Limb (tissue), 2 donors: ENCODE results near the gene CHEK1.

Experiments used
- DNase-seq, 2 donors: peaks; one replicate each; pipeline ENCODE4 v3.0.0-alpha.2; 2016; ENCODE audit errors: extremely low spot score in 2 of 2

CHEK1 gene

DNA sequence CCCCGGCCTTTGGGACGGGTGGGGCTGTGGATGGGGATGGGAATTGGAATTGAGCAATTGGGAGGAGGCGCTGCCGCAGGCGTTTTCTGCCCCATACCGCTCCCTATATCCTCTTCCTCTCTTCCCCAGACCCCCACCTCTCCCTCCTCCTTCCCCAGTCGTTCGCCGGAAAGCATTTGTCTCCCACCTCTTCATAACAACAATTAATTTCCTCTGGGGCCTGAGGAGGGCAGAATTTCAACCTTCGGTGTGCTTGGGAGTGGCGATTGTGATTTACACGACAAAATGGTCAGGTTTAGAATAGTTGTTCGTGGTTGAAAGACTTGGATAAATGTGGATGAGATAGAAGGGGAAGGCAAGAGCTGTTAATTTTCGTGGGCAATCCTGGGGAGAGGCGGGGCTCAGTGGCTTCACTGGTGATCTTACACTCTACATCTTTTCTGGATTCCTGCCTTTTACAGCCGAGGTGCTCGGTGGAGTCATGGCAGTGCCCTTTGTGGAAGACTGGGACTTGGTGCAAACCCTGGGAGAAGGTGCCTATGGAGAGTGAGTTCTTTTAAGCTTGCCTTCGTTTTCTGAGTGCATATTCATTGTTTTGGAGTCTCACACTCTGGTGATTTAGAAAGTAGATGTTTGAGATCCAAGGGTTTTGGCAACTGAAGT is 1.5 kb downstream of the CHEK1 start:
- DNase-seq, result peak in 1 of 2 donors; percentile 50

DNA sequence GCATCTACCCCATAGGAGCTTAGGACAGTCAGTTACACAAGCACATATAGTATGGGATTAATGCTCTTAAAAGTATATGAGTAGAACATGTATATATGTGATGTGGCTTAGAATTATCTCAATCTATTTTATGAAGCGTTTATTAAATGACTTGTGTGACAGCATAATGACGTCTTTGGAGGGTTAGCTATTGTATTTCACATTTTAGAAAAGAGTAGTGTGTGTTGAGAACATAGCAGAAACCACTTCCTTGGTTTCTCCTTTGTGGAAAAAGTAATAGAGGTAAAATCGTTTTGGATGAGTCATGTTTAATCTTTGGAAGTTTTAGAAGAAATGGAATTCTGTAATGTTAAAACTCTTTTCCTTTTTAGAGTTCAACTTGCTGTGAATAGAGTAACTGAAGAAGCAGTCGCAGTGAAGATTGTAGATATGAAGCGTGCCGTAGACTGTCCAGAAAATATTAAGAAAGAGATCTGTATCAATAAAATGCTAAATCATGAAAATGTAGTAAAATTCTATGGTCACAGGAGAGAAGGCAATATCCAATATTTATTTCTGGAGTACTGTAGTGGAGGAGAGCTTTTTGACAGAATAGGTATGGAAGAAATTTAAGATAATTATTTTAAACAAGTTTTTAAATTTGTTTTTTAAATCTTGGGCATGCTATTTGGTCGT is 2.4 kb downstream of the CHEK1 start:
- no peak for DNase-seq

DNA sequence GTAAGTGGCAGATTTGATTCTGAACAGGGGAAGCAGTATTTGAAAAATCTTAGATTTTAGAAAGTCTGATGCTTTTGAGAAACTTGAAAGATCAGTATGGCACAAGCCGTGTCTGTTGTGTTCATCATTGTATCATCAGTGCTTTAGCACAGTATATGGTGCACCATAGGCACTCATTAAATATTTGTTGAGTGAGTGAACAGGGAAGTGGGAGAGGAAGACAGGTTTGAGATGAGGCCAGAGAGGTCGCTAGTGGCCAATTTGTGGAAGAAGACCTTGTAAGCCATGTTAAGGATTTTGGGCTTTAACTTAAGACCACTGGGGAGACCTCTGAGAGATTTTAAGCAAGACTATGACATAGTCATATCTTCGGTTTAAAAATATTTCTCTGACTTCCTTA is 12.9 kb downstream of the CHEK1 start:
- DNase-seq, result no peak

DNA sequence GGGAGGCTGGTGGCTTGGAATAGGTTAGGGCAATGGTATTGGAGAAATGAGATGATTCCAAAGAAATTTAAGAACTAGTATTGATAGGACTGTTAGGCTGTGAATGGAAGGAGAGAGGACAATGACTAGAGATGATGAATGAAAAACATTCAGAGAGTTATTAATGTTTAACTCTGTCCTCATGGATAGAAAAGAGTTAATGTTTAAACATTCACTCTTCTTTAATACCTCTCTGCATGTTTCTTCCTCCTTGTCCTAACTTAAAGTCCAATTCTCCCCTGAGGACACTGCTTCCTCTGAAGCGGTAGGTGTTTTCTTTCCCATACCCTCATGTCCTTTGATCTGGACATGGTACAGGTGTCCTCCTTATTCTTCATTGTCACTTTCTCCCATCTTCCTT is 13.4 kb downstream of the CHEK1 start:
- DNase-seq, result no peak

DNA sequence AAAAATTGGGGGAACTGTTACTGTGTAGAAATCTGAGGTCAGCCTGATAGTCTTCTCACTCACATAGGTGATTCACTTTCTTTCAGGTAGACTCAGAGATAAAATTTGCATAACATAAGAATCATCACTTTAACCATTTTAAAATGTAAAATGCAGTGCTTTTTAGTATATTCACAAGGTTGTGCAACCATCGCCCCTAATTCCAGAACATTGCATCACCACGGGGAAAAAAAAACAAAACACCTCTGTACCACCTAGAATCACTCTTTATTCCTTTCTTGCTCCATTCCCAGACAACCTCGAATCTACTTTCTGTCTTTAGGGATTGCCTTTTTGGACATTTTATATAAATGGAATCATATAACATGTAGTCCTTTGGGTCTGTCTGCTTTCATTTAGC is 20.9 kb downstream of the CHEK1 start:
- no peak for DNase-seq

DNA sequence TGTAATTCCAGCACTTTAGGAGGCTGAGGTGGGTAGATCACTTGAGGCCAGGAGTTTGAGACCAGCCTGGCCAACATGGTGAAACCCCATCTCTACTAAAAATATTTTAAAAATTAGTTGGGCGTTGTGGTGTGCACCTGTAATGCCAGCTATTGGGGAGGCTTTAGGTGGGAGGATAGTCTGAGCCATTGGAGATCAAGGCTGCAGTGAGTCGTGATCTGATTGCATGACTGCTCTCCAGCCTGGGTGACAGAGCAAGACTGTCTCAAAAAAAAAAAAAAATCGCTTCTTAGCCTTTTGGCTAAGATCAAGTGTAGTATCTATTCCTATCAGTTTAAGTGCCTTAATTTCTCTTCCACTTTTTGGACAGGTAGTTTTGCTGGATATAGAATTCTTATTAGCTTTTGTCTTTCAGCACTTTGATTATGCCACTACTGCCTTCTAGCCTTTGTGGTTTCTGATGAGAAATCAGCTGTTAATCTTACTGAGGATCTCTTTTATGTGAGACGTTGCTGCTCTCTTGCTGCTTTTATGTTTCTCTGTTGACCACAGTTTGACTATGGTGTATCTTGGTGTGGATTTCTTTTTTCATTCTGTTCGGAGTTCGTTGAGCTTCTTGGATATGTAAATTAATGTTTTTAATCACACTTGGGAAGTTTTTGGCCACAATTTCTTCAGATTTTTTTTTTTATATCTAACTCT is 24.7 kb downstream of the CHEK1 start:
- DNase-seq, result no peak

DNA sequence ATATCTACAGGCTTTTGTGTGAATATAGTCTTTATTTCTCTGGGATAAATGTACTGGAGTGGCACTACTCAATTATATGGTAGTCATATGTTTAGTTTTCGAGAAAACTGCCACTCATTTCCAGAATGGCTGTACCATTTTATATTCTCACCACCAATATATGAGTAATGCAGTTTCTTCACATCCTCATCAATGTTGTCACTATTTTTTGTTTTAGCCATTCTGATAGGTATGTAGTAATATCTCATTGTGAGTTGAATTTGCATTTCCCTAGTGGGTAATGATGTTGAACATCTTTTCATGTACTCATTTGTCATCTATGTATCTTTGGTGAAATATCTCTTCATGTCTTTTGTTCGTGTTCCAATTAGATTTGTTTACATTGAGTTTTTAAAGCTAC is 37.7 kb downstream of the CHEK1 start:
- DNase-seq, result no peak

DNA sequence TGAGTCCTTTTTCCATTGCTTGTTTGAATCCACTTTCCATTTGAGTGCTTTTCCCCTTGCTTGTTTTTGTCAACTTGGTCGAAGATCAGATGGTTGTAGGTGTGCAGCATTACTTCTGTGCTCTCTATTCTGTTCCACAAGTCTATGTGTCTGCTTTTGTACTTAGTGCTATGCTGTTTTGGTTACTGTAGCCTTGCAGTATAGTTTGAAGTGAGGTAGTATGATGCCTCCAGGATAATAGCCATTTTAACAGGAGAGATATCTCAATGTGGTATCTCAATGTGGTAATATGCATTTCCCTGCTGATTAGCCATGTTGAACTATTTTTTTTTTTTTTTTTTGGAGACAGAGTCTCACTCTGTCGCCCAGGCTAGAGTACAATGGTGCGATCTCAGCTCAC is 38.9 kb downstream of the CHEK1 start:
- no peak for DNase-seq

DNA sequence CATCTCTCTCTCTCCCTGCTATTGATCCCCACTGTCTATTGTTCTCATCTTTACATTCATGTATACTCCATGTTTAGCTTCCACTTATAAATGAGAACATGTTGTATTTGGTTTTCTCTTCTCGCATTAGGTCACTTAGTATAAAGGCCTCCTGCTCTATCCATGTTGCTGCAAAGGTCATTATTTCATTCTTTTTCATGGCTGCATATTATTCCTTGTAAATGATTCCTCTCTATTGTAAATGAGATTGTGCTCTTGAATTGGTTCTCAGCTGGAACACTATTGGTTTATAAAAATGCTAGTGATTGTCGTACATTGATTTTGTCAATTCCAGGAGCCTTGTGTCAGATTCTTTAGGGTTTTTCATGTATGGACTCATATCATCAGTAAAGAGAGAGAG is 42.2 kb downstream of the CHEK1 start:
- no peak for DNase-seq

DNA sequence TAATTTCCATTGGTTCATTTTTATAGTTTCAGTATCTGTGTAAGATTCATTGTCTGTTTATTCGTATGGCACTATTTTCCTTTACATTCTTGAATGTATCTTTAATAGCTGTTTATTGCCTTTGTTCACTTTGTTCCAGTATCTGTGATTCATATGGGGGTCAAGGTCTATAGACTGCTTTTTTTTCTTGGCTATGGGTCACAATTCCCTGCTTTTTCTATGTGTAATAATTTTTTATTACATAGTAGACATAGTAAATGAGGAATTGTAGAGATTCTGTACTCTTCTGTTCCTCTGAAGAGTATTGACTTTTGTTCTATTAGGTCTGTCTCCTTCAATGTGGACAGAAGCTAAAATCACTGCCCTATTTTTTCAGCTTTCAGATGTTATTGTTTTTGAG is 45.2 kb downstream of the CHEK1 start:
- no peak for DNase-seq

DNA sequence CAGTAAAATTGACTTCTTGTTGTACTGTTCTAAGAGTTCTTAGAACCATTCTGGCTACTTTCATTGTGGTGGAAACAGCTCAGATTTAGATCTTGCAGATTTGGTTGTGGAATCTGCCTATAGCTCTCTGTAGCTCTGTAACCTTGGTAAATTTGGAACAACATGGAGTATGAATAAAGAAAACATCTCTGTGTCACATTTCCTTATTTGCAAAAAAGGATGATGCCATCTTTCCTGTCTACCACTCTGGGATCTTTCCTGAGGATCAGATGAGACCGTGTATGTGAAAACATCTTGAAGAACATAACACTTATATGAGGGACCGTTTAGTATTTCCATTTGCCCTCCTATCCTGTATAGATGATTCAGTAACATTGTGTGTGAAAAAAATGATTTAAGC is 46.6 kb downstream of the CHEK1 start:
- no peak for DNase-seq

DNA sequence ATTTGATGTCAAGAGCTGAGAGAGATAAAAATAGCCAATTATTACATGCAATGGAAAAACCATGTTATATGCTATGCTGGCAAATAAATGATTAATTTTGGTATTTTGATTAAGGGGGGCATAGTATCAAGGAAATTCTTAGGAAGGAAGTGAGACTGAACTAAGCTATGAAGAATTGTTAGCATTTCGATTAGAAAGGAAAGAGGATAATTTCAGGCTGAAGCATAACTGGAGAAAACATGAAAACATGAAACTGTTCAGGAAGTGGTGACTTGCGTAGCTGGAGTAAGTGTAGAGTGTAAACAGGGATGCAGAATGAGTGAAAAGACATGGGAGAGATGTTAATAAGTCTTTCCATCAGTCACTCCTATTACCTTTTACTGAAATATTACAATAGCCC is 49.2 kb downstream of the CHEK1 start:
- no peak for DNase-seq

DNA sequence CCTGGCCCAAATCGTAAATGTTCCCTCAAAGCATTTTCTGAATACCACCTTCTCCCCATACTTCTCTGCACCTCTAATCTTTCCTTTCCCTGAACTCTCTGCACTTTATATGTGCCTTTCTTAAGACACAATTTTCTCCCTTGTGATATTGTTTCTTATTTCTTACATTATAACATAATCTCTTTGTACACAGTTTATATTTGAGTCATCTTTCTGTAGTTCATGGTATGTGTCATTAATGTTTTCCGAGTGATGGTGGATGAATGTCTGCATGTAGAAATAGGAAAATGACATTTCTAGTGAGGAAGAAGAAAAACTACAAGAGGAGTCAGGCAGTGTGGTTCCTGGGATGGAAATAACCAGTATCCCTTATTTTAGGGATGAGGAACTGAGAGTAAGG is 50.2 kb downstream of the CHEK1 start:
- no peak for DNase-seq

DNA sequence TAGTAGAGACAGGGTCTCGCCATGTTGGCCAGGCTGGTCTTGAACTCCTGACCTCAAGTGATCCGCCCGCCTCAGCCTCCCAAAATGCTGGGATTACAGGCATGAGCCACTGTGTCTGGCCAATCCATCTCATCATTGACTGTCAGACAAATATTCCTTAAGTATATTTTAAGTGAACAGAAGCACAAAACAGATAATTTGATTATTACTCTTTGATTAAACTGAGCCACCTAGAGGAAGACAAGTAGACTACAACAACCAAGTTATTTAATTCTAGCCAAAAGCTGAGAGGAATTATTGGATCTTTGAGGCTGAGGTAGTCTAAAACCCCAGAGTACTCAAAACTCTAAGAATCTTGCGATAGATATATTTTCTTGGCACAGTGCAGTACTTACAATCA is 54.4 kb downstream of the CHEK1 start:
- no peak for DNase-seq

DNA sequence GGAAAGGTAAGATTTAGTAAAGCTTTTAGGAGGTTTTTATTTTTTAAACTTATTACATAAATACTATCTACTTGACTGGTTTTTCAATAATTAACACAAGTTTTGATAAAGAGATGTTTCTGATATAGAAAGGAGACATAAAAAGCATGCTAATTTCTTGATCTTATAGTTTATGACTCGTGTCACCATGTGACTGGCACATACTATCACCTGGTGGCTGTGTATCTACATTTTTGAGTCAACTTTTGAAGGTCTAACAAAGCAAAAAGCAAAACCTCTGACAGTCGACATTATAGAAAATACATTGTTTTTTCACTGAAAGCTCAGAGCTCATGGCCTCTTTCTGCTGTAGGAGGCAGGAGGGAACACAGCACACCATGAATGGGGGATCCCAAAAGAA is 54.9 kb downstream of the CHEK1 start:
- DNase-seq, result no peak

DNA sequence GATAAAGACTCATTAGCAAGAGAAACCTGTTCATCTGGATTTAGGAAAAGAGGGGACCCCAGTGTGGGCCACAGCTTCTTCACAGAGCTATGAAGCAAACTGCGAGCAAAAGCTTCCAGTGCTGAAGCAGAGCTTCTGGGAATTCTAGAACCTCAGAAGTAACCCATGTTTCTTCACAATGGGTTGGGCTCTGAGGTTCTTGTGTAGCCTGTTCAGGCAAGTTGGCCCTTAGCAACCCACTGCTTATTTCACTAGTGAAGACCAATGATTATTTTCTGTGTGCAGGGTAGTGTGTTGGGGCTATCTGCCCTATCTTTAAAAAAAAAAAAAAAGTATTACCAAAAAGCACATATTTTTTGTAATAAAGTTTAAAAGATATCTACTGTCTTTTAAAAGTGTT is 55.8 kb downstream of the CHEK1 start, which contains the start of gene ACRV1:
TSS of gene ACRV1 (minus strand) at position 101 of the 400 bp plus-strand sequence. CDS start at position 34, 67 bp downstream.
- no peak for DNase-seq

DNA sequence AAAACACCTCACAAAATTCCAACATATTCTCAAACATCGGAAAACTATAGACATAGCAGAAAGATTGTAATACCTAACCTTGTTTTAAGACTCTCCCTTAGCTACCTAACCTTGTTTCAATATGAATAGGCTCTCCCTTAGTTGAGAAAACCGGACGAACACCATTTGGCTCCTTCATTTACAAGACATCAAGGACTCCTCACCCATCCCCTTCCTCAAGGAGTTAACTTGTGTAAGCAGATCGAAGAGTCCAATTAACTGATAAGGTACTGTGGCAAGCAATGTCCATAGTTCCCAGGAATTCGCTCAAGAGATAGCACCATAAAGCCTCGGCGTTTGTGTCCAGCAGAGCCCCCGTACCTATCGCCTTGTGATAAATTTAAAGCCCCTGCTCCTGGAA is 60.3 kb downstream of the CHEK1 start:
- no peak for DNase-seq

DNA sequence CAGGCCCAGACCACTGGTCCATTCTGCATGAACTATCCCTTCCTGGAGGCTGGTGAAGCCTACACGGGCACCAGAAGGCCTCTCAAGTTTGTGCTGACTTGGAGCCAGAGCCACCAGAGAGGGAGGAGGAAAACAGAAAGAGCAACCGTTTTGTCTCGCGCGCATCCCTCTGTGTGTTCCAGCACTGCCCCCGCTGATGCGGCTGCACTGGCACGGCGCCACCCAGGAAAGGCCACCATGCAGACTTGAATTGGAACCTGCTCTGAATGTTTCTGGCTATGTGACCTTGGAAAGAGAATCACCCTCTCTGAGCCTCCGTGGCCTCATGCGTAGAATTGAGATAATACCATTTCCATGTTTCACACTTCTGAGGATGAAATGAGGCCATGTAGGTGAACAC is 63.1 kb downstream of the CHEK1 start:
- DNase-seq, result no peak

DNA sequence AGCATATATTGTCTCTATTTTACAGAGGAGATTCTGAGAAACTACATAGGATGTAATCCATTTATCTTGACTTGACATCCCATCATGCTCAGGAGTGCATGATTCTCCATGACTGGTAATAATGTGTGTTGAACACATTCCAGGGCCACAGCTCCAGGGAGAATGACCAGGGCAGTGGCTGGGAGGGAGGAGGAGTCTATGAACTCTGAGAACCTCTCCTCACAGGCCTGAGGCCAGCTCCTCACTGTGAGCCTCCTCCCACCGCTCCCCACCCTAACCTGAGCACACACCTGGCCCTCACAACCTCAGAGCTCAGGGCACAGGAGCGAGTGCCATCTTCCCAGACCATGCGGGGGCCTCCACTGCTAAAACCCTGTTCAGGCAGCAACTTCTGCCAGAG is 63.7 kb downstream of the CHEK1 start:
- DNase-seq, result no peak

DNA sequence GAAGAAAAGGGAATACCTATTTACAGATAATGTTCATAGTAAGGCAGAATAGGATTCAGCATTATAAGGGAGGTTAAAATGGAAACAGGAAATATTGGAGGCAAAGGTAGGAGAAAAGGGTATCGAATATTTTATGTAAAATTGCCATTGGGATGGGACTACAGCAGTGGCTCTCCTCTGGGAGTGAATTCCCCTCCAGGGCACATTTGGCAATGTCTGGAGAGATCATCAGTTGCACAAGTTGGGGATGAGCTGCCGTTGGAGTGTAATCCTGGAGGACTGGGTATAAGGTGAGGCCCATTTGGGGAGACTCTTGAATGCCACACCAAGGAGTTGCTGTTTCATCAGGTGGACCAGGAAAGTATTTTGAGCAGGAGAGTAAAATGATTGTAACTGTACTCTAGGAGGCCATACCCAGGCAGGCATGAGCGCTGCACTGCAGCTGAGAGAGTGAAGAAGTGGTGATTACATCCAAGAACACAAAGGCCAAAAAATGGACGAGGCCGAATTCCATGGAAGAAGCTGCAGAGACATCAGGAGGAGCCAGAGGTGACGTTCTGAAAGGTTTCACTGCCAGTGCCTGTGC is 64.4 kb downstream of the CHEK1 start:
- no peak for DNase-seq

DNA sequence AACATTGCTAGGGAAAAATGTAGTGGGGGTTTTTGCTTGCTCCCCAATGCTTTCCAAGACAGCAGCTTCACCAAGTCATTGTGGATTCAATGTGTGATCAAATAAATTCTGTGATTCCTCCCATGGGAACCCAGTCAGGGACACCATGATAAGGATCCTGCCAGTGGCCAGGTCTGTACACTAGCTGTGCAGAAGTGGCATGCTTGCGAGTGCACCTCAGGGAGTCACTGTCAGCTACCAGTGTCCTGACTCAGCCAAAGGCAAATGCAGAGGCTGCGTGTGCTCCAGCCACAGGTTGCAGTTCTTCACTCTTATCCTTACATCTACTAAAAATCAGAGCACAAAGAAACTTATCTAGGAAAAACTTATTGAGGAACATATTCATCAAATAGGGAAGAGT is 65.0 kb downstream of the CHEK1 start:
- DNase-seq, result no peak

DNA sequence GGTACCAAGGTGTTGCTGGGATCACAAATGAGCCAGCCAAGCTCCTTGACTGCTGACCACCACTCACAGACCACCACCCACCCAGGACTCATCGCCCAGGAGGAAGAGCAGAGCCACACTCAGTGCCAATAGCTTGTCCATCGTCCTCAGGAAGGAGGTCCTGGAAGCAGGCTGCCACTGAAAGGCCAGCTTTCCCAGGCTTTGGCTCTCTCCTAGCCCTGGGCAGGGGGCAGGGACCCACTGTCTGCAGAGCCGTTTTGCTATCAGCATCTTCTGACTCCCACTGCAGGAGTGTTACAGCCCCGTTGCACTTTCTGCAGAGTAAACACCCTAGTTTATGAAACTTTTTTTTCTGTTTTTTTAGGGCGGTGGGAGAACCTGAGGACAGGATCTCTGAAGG is 67.9 kb downstream of the CHEK1 start:
- no peak for DNase-seq

DNA sequence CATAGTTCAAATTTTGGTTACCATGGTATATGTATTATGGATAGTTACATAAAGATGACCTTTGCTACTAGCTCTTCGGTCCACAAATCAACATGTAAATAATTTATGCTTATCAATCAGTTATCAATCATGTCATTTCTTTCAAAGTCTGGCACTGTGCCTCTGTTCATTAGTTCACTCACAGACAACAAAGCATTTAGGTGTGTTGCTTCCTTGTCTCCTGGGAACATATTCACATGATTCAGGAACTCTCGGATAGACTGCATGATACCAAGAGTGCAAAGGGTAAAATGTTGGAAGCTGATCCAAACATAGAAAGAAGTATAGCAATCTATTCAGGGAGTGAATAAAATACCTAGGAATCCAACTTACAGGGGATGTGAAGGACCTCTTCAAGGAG is 70.0 kb downstream of the CHEK1 start:
- no peak for DNase-seq
